Kidney (tissue), 14 donors: Measurements from ENCODE around the gene PPT2. TPM values are rescaled to one million over a fixed set of nuclear protein-coding genes. Genes with fewer than 3 reads are reported as not detected.

Source experiments
- DNase-seq, 5 donors: peaks; one replicate each; pipeline ENCODE4 v3.0.0-alpha.2; 2013 to 2020
- FAIRE-seq: peaks from 2 replicates; lab custom pipeline; 2012; peaks lifted over from hg19 to GRCh38; lab: Jason Lieb, UNC
- H3K27ac ChIP-seq, 2 donors: one replicate each; pipeline ENCODE4 v1.7.0; 2013; ENCODE audit warnings: low read depth in 2 of 2, low read length in 2 of 2, inconsistent platforms in 1 of 2
- H3K27me3 ChIP-seq: one replicate; pipeline ENCODE4 v1.7.1; 2013; ENCODE audit warnings: low read length, inconsistent platforms; ENCODE audit not compliant: control insufficient read depth, insufficient read depth
- H3K36me3 ChIP-seq, 3 donors: one replicate each; pipeline versions ENCODE4 v1.7.0 to v1.7.1; 2013; ENCODE audit warnings: low read length in 3 of 3, control low read depth in 1 of 3, inconsistent platforms in 1 of 3; ENCODE audit not compliant: insufficient read depth in 3 of 3, control insufficient read depth in 2 of 3
- H3K4me1 ChIP-seq, 3 donors: one replicate each; pipeline versions ENCODE4 v1.7.0 to v1.7.1; 2013; ENCODE audit warnings: low read length in 3 of 3, inconsistent platforms in 1 of 3, low read depth in 1 of 3; ENCODE audit not compliant: control insufficient read depth in 2 of 3, insufficient read depth in 2 of 3
- H3K4me3 ChIP-seq, 3 donors: one replicate each; pipeline versions ENCODE4 v1.7.0 to v1.8.1; 2013; ENCODE audit warnings: low read length in 3 of 3, control low read depth in 1 of 3, inconsistent platforms in 1 of 3
- H3K9ac ChIP-seq, 3 donors: one replicate each; pipeline versions ENCODE4 v1.7.0 to v1.7.1; 2013; ENCODE audit warnings: low read length in 3 of 3, control low read depth in 1 of 3, inconsistent platforms in 1 of 3
- H3K9me3 ChIP-seq, 3 donors: one replicate each; pipeline versions ENCODE4 v1.7.0 to v1.7.1; 2013; ENCODE audit warnings: low read length in 3 of 3, control low read depth in 1 of 3, inconsistent platforms in 1 of 3; ENCODE audit not compliant: control insufficient read depth in 2 of 3, insufficient read depth in 1 of 3
- CTCF ChIP-seq: IDR thresholded peaks from 3 replicates; pipeline ENCODE4 v1.5.1; 2012; ENCODE audit warnings: mild to moderate bottlenecking, moderate library complexity, borderline replicate concordance; ENCODE audit not compliant: insufficient read depth; ENCODE audit errors: extremely low read depth
- intact Hi-C: fragments of 100-400 bp; cut with DNase I; formaldehyde crosslinking; loops from one replicate; pipeline ENCODE4 v1.11.1; 2022
- polyA plus RNA-seq: library from polyadenylated mRNA; stranded (reverse); fragments of 350-450 nt; fragmentation: Illumina TruSeq; extraction: RNeasy Lipid Tissue Mini Kit (QIAGEN cat#74804); gene quantifications from one replicate; pipeline ENCODE4 v1.2.3, GENCODE V29; 2014; ENCODE audit warnings: low read depth, low replicate concordance; ENCODE audit not compliant: insufficient read depth
- total RNA-seq: library from RNA; stranded (reverse); fragmentation: NEBNext Ultra II Directional; extraction: Animal tissue kit (Norgen Biotek cat#: 25700); gene quantifications from one replicate; pipeline ENCODE4 v1.2.1, GENCODE V29; 2021
- donor health status: control.
- donor health status: control.
- donor health status: control.
- donor health status: control.
- donor health status: control.
- donor health status: DM: yes; HTN: yes; CAD: no.
- donor health status: Normal renal cell carcinoma (clear cell type).

The PPT2 gene
- total and polyA plus RNA-seq, 2 donors from 2014 or later = 20.3 to 23.0 TPM

DNA sequence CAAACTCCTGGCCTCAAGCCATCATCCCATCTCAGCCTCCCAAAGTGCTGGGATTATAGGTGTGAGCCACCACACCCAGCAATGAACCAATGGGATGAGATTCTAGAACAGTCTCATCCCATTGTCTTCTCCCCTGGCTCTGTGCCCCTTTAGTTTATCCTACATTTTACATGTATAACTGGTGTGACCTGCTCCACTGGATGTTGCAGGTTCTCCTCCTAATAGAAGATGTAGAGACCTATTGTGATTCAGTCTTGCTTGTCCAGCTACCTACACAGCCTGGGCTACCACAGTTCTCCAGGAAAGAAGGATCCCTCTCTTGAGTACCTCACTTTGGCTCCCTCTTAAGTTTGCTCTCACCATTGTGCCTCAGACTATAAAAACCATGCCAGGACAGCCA lies 21.8 kb upstream of the PPT2 start:
- H3K4me1 ChIP-seq = peaks cover 3 to 18% (median 9%) of the 10 kb centered on the region in 3 donors
- H3K9ac ChIP-seq = no peak overlapping the region
- no peak overlapping the region for H3K27ac ChIP-seq
- intact Hi-C loops = no loop called here
- H3K9me3 ChIP-seq = no peaks in the 10 kb centered on the region
- TF ChIP-seq CTCF = no peak
- no peaks in the 10 kb centered on the region for H3K36me3 ChIP-seq
- DNase-seq = no peak
- no peak for FAIRE-seq
- no peak overlapping the region for H3K4me3 ChIP-seq
- no peaks in the 10 kb centered on the region for H3K27me3 ChIP-seq

DNA sequence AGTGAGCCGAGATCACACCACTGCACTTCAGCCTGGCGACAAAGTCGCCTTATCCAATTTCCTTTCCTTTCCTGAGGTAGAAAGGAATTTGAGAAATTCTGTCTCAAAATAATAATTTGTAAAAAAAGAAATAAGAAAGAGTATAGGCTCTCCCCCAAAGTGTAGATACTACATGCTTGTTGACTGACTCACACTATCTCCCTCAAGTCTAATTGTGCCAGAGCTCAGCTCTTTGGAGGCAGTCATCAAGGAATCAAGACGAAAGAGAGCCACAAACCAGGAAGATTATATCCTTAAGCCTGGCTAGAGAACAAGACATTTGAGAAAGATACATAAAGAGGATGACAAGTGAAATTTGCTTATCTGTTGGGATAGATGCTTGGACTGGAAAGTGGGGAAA lies 20.2 kb upstream of the PPT2 start:
- intact Hi-C loops = no loop called here

GRCh38 chr6:32137454-32137853 lies 16.5 kb upstream of the PPT2 start:
- TF ChIP-seq CTCF = no peak
- Histone ChIP-seq H3K9ac (no peak overlapping the region), H3K27me3 (no peaks in the 10 kb centered on the region), H3K27ac (no peak overlapping the region), H3K9me3 (no peaks in the 10 kb centered on the region), H3K4me3 (no peak overlapping the region), H3K36me3 (no peaks in the 10 kb centered on the region), H3K4me1 (no peaks in the 10 kb centered on the region)
- intact Hi-C loops = no loop called here
- no peak for FAIRE-seq
- DNase-seq = no peak

More for the DNA sequence above, 20.2 kb upstream of the PPT2 start:
- no peaks in the 10 kb centered on the region for H3K36me3 ChIP-seq
- H3K4me3 ChIP-seq = no peak overlapping the region
- no peak overlapping the region for H3K27ac ChIP-seq
- no peak for TF ChIP-seq CTCF
- H3K9ac ChIP-seq = no peak overlapping the region
- FAIRE-seq (no peak), DNase-seq (no peak)
- H3K9me3 ChIP-seq = no peaks in the 10 kb centered on the region
- H3K27me3 ChIP-seq = no peaks in the 10 kb centered on the region
- peaks cover 0 to 8% (median under 1%) of the 10 kb centered on the region in 3 donors for H3K4me1 ChIP-seq

GRCh38 chr6:32139590-32139989 lies 14.4 kb upstream of the PPT2 start:
- Histone ChIP-seq H3K4me3 (no peak overlapping the region), H3K9ac (no peak overlapping the region), H3K27me3 (no peaks in the 10 kb centered on the region), H3K9me3 (no peaks in the 10 kb centered on the region), H3K36me3 (no peaks in the 10 kb centered on the region), H3K27ac (no peak overlapping the region), H3K4me1 (no peaks in the 10 kb centered on the region)
- no peak for DNase-seq
- FAIRE-seq = no peak
- no peak for TF ChIP-seq CTCF
- intact Hi-C loops = no loop called here
